Common myeloid progenitor, CD34-positive (primary cell): ENCODE data around the gene MRGPRF.

Experiments used
- CTCF ChIA-PET: fragments of 350-600 bp; sonication (Branson Sonifier 250); formaldehyde crosslinking; loops from one replicate; lab custom pipeline; 2021; ENCODE audit warnings: antibody characterized with exemption; lab: Charles Lee
- POLR2A ChIA-PET: fragments of 350-600 bp; sonication (Branson Sonifier 250); formaldehyde crosslinking; loops from one replicate; lab custom pipeline; 2021; ENCODE audit warnings: antibody characterized with exemption; lab: Charles Lee
- DNase-seq, 3 donors: peaks; one replicate each; pipeline versions ENCODE4 v3.0.0 to v3.0.0-alpha.2; 2013
- H3K27ac ChIP-seq, 2 experiments: 1 replicate in 1 of 2; 2 replicates in 1 of 2; pipeline ENCODE4 v1.7.0; 2013; ENCODE audit warnings: inconsistent platforms in 2 of 2, low read length in 2 of 2, mild to moderate bottlenecking in 2 of 2, low read depth in 1 of 2, moderate library complexity in 1 of 2; ENCODE audit not compliant: severe bottlenecking in 2 of 2, insufficient read depth in 1 of 2, poor library complexity in 1 of 2
- H3K27me3 ChIP-seq, 5 experiments: replicated peaks in 2 of 5; 1 replicate in 3 of 5; 2 replicates in 2 of 5; pipeline versions ENCODE4 v1.6.1 to v1.7.0; 2013; ENCODE audit warnings: low read length in 4 of 5, mild to moderate bottlenecking in 2 of 5, moderate library complexity in 2 of 5, inconsistent platforms in 1 of 5; ENCODE audit not compliant: insufficient read depth in 5 of 5, control insufficient read depth in 4 of 5
- H3K36me3 ChIP-seq, 4 experiments: 1 replicate in 2 of 4; 2 replicates in 2 of 4; pipeline versions ENCODE4 v1.6.1 to v1.7.0; 2013; ENCODE audit warnings: low read length in 3 of 4, control low read depth in 1 of 4, mild to moderate bottlenecking in 1 of 4; ENCODE audit not compliant: control insufficient read depth in 4 of 4, insufficient read depth in 4 of 4
- H3K4me1 ChIP-seq, 4 experiments: 1 replicate in 3 of 4; 2 replicates in 1 of 4; pipeline versions ENCODE4 v1.6.1 to v1.7.1; 2013; ENCODE audit warnings: low read length in 3 of 4, mild to moderate bottlenecking in 3 of 4, control low read depth in 1 of 4, inconsistent platforms in 1 of 4, moderate library complexity in 1 of 4; ENCODE audit not compliant: control insufficient read depth in 4 of 4, insufficient read depth in 4 of 4; ENCODE audit errors: control extremely low read depth in 1 of 4
- H3K4me3 ChIP-seq, 7 experiments: 1 replicate in 4 of 7; 2 replicates in 3 of 7; pipeline versions ENCODE4 v1.5.1 to v1.7.0; 2013; ENCODE audit warnings: mild to moderate bottlenecking in 7 of 7, low read length in 6 of 7, moderate library complexity in 6 of 7, inconsistent platforms in 2 of 7, low read depth in 2 of 7, control low read depth in 1 of 7; ENCODE audit not compliant: insufficient read depth in 4 of 7, control insufficient read depth in 1 of 7; ENCODE audit errors: extremely low read depth in 1 of 7
- H3K9me3 ChIP-seq, 5 experiments: 1 replicate in 4 of 5; 2 replicates in 1 of 5; pipeline versions ENCODE4 v1.6.1 to v1.7.1; 2013; ENCODE audit warnings: low read length in 4 of 5, mild to moderate bottlenecking in 2 of 5, inconsistent platforms in 1 of 5, low read depth in 1 of 5, moderate library complexity in 1 of 5; ENCODE audit not compliant: control insufficient read depth in 4 of 5, insufficient read depth in 2 of 5; ENCODE audit errors: control extremely low read depth in 1 of 5
- WGBS: methylation state at CpG from one replicate; pipeline ENCODE4 v1.1.5; 2013; ENCODE audit not compliant: insufficient coverage; 5-methylcytosine and 5-hydroxymethylcytosine counted together

The MRGPRF gene

GRCh38 chr11:69005183-69005630 lies 7.8 kb downstream of the MRGPRF start:
- Histone ChIP-seq H3K4me3 (no peak overlapping the region), H3K36me3 (no peaks in the 10 kb centered on the region), H3K9me3 (no peaks in the 10 kb centered on the region), H3K27ac (no peak overlapping the region), H3K27me3 (peaks cover 0 to 45% (median 15%) of the 10 kb centered on the region in 5 experiments), H3K4me1 (no peaks in the 10 kb centered on the region)
- CTCF ChIA-PET, result no interaction called here
- POLR2A ChIA-PET, result no interaction called here
- no peak for DNase-seq
- WGBS, result 94% methylated on average over 25 of the region's 27 CpGs

- no peak for DNase-seq
- peaks cover 0 to 39% (median 15%) of the 10 kb centered on the region in 5 experiments for H3K27me3 ChIP-seq
- no peak overlapping the region for H3K4me3 ChIP-seq
- H3K36me3 ChIP-seq, result no peaks in the 10 kb centered on the region
- no peaks in the 10 kb centered on the region for H3K9me3 ChIP-seq
- ChIA-PET POLR2A (no interaction called here), CTCF (no interaction called here)
- 90% methylated on average over 10 of the region's 13 CpGs for WGBS
- no peak overlapping the region for H3K27ac ChIP-seq
- H3K4me1 ChIP-seq, result no peaks in the 10 kb centered on the region
Observed at GRCh38 chr11:69004411-69005182, 8.4 kb downstream of the MRGPRF start.

GRCh38 chr11:69003866-69004367 lies 9.1 kb downstream of the MRGPRF start:
- 97% methylated on average over 14 of the region's 20 CpGs for WGBS
- no peaks in the 10 kb centered on the region for H3K36me3 ChIP-seq
- ChIA-PET POLR2A (no interaction called here), CTCF (interaction anchor here (1.6 kb wide), 1 partner anchor 14 kb away, joined by 3 read pairs; no protein-coding TSS in a partner anchor)
- H3K27me3 ChIP-seq, result peaks cover 0 to 33% (median 11%) of the 10 kb centered on the region in 5 experiments
- no peak overlapping the region for H3K27ac ChIP-seq
- H3K9me3 ChIP-seq, result no peaks in the 10 kb centered on the region
- no peak for DNase-seq
- H3K4me1 ChIP-seq, result no peaks in the 10 kb centered on the region
- H3K4me3 ChIP-seq, result no peak overlapping the region

- ChIA-PET CTCF (interaction anchor here (1.6 kb wide), 1 partner anchor 14 kb away, joined by 3 read pairs; no protein-coding TSS in a partner anchor), POLR2A (no interaction called here)
- no peaks in the 10 kb centered on the region for H3K9me3 ChIP-seq
- 98% methylated on average over 8 of the region's 9 CpGs for WGBS
- no peaks in the 10 kb centered on the region for H3K36me3 ChIP-seq
- H3K27me3 ChIP-seq, result peaks cover 0 to 27% (median 9%) of the 10 kb centered on the region in 5 experiments
- no peak overlapping the region for H3K27ac ChIP-seq
- H3K4me3 ChIP-seq, result no peak overlapping the region
- no peaks in the 10 kb centered on the region for H3K4me1 ChIP-seq
- no peak for DNase-seq
Observed at GRCh38 chr11:69003301-69003865, 9.7 kb downstream of the MRGPRF start.

GRCh38 chr11:69002570-69003231 lies 10.3 kb downstream of the MRGPRF start:
- POLR2A ChIA-PET, result no interaction called here
- H3K36me3 ChIP-seq, result no peaks in the 10 kb centered on the region
- WGBS, result 94% methylated on average over 13 of the region's 13 CpGs
- H3K9me3 ChIP-seq, result no peaks in the 10 kb centered on the region
- no peaks in the 10 kb centered on the region for H3K4me1 ChIP-seq
- CTCF ChIA-PET, result interaction anchor here (1.6 kb wide), 1 partner anchor 13 kb away, joined by 3 read pairs; no protein-coding TSS in a partner anchor
- no peak overlapping the region for H3K27ac ChIP-seq
- no peak for DNase-seq
- peaks cover 0 to 21% (median 7%) of the 10 kb centered on the region in 5 experiments for H3K27me3 ChIP-seq
- no peak overlapping the region for H3K4me3 ChIP-seq

GRCh38 chr11:69002110-69002569 lies 10.9 kb downstream of the MRGPRF start:
- Histone ChIP-seq H3K36me3 (no peaks in the 10 kb centered on the region), H3K27me3 (peaks cover 0 to 19% (median 7%) of the 10 kb centered on the region in 5 experiments), H3K9me3 (no peaks in the 10 kb centered on the region), H3K27ac (no peak overlapping the region), H3K4me1 (no peaks in the 10 kb centered on the region), H3K4me3 (no peak overlapping the region)
- DNase-seq, result no peak
- CTCF ChIA-PET, result interaction anchor here (1.3 to 1.6 kb wide), 3 partner anchors 9 to 47 kb away, joined by 3 read pairs; no protein-coding TSS in a partner anchor
- POLR2A ChIA-PET, result no interaction called here
- WGBS, result 100% methylated on average over 2 of the region's 6 CpGs
